Measurements from ENCODE around the gene IFI6.

Gene IFI6

GRCh38 chr1:27672750-27673112 is 739 bp upstream of the IFI6 start:
- no peak for DNase-seq (ENCODE audit: low spot score)

- DNase-seq (ENCODE audit: low spot score) = no peak
These were observed 2.1 kb downstream of the IFI6 start for GRCh38 chr1:27669876-27670275.

- DNase-seq (ENCODE audit: low spot score) = peak; percentile 89
These were observed 2.9 kb downstream of the IFI6 start for GRCh38 chr1:27668808-27669723.

- no peak for DNase-seq (ENCODE audit: low spot score)
These were observed 3.7 kb downstream of the IFI6 start for GRCh38 chr1:27668121-27668807.

GRCh38 chr1:27666791-27667254 is 5.2 kb downstream of the IFI6 start:
- no peak for DNase-seq (ENCODE audit: low spot score)

GRCh38 chr1:27666294-27666693 is 5.7 kb downstream of the IFI6 start:
- DNase-seq (ENCODE audit: low spot score) = no peak

GRCh38 chr1:27665016-27665651 is 6.9 kb downstream of the IFI6 start:
- no peak for DNase-seq (ENCODE audit: low spot score)

GRCh38 chr1:27664291-27664690 is 7.7 kb downstream of the IFI6 start:
- DNase-seq (ENCODE audit: low spot score) = no peak

GRCh38 chr1:27662707-27663393 is 9.1 kb downstream of the IFI6 start:
- peak; percentile 93 for DNase-seq (ENCODE audit: low spot score)

GRCh38 chr1:27662261-27662660 is 9.7 kb downstream of the IFI6 start:
- DNase-seq (ENCODE audit: low spot score) = no peak

- no peak for DNase-seq (ENCODE audit: low spot score)
These were observed 10.4 kb downstream of the IFI6 start for GRCh38 chr1:27661412-27662075.

- DNase-seq (ENCODE audit: low spot score) = peak; percentile 26
These were observed 11.6 kb downstream of the IFI6 start for GRCh38 chr1:27660300-27660835.

GRCh38 chr1:27659497-27660299 is 12.3 kb downstream of the IFI6 start:
- DNase-seq (ENCODE audit: low spot score) = peak; percentile 87

- no peak for DNase-seq (ENCODE audit: low spot score)
These were observed 13.0 kb downstream of the IFI6 start for GRCh38 chr1:27658951-27659496.

GRCh38 chr1:27656157-27656893 is 15.7 kb downstream of the IFI6 start:
- DNase-seq (ENCODE audit: low spot score) = no peak

- no peak for DNase-seq (ENCODE audit: low spot score)
These were observed 16.6 kb downstream of the IFI6 start for GRCh38 chr1:27655151-27655937.

GRCh38 chr1:27652111-27652864 is 19.7 kb downstream of the IFI6 start:
- no peak for DNase-seq (ENCODE audit: low spot score)

Measured in CD4-positive, alpha-beta T cell treated with Interleukin-15 for 4 hours (primary cell).